ENCODE measurements around the gene IDE.

DNA sequence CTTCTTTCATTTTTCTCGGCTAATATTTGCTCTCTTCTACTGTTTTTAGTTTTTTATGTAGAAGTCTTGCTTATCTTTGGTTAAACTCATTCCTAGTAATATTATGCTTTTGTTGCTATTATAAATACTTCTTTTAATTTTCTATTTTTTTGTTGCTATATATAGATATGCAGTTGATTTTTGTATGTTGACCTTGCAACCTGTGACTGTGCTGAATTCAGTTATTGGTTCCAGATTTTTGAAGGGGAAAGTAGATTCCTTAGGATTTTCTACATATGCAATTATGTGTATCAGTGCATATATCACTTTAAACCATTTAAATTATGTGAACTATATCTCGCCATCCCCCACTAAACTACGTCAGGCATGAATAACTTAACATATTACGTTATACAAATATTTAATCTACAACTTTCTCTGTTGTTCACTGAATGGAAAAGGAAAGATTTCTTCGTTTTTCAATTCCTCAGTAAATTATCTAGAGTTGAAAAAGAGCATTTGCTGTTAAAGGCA, 71.5 kb downstream of the IDE start:
- TF ChIP-seq POLR2A (IDR thresholded peaks at IDR 0.05) (no peak), CTCF (IDR thresholded peaks at IDR 0.05) (no peak), EP300 (IDR thresholded peaks at IDR 0.05) (no peak)

Measured in tibial nerve (tissue), 4 donors.